ENCODE data around the gene UCMA.

The UCMA gene

DNA sequence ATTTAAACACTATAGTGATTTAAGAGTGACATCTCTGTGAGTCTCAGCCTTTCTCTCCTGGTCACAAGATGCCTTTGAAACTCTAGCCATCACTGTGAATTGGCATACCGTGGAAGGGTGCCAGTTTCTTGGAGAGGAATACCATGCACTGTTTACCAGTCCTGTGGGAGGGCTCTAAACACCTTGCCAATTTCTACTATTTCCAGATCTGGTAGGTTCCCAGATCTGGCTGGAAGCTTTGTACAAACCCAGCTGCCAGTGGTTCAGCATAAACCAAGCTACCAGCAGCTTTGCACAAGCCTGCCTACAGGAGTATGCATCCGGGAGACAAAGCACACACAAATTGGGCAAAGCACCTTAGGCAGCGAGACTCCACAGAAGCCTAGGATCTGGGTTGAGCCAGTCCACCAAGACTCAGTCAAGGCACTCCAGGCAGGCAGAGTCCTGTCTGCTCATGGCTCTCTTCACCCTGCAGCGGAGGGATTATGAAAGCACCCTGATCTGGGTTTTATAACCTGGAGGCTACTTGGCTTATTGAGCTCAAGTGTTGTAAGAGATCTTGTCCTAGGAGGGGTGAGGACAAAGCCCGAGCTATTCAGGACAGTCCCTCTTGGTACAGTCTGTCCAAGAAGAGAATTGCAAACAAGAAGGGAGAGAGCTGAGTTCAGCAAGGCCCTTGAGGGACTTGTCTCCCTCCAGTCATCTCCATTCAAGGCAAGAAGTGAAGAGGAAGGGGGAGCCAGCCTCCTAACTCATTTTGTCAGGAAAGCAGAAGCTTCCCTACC, 49.3 kb downstream of the UCMA start:
- no peak for DNase-seq (ENCODE audit: low spot score)

- DNase-seq (ENCODE audit: low spot score), result no peak
Observed at GRCh38 chr10:13184276-13184675, 49.9 kb downstream of the UCMA start.

DNA sequence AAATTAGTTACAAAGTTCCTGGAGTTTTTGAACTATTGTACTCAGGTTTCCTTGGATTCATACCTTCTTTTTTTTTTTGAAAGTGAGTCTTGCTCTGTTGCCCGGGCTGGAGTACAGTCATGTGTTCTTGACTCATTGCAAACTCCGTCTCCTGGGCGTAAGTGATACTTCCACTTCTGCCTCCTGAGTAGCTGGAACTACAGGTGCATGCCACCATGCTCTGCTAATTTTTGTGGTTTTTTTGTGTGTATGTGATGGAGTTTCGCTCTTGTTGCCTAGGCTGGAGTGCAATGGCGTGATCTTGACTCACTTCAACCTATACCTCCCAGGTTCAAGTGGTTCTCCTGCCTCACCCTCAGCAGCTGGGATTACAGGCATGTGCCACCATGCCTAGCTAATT, 50.5 kb downstream of the UCMA start:
- DNase-seq (ENCODE audit: low spot score), result no peak

GRCh38 chr10:13182424-13182823, 51.8 kb downstream of the UCMA start:
- DNase-seq (ENCODE audit: low spot score), result no peak

DNA sequence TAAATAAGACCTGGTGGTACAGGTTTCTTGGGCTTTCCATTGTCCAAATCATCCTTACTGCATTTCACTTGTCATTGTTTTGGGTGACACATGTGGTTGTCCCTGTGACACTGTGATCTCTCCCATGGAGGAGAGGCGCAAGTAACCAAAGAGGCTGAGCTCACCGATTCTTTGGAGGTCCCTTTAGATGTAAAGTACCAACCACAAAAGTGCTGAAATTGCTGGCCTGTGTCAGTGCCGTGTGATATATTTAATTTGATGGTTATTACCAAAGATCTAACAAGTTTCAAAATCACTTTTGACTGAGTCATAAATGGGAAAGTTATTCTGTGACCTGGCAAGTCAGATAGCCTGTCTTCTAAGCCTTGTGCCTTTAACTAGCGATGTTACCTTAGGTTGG, 53.4 kb downstream of the UCMA start:
- no peak for DNase-seq (ENCODE audit: low spot score)

DNA sequence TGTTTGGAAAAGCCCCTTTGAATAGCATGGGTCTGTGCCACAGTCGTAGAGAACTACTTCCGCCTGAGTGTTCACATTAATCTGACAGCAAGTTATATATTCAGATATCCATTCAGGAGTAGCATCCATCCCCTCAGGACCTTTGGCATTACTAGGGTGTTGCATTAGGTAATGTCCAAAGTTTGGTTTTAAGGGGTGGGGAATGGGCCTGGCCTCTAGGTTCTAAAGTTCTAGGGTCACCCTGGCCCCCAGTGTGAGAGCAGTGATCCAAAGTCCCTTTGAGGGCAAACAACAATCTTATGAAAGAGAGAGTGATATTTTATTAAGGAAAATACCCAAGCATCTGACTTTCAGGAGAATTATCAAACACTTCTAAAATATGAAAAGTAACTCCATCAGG, 60.6 kb downstream of the UCMA start:
- DNase-seq (ENCODE audit: low spot score), result no peak

All from RKO (cell line).